ENCODE results near the gene DCUN1D2. TPM values are rescaled to one million over a fixed set of nuclear protein-coding genes. Genes with fewer than 3 reads are reported as not detected.
"Not testable (repeated sequence)": the region's sequence is repeated elsewhere in the genome, so short reads cannot be mapped to it uniquely, and the experiment has no call there.

Gene DCUN1D2
- total and polyA plus RNA-seq, 10 of the 15 experiments (the other 5 are each of a cell fraction or from before 2014, with no cell fraction given) = 2.5 to 23.6 (median 9.3) TPM

DNA sequence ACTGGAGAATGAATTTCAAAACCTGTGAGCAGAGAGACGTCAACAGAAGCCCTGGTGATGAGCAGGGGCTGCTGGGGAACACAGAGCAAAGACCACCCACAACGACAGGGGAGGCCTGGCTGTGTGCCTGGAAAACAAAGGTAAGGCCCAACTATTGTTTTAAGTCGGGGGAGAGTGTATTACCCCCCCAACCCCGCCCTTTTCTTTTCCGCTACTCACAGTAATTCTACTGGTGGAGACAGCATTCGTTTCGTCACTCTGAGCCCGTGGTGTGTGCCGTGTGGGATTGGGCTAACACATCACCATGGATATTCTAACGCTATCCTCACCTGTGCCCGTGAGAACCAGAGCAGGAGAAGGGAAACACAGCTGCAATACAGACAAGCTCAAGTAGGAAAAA is 18.7 kb downstream of the DCUN1D2 start:
- ChIA-PET POLR2A (no interaction called here), CTCF (no interaction called here), SMC1A (ENCODE audit: uncharacterized antibody, unreplicated experiment) (no interaction called here), RAD21 (ENCODE audit: unreplicated experiment) (no interaction called here)
- in situ Hi-C loops (cut with MboI) (no loop called here), intact Hi-C loops (cut with micrococcal nuclease; ENCODE audit: unreplicated experiment) (no loop called here)
- H3K9ac ChIP-seq (ENCODE audit: control insufficient read depth, insufficient read depth, low read length) = no peak overlapping the region
- ATAC-seq = no peak
- no peak overlapping the region for H3K27ac ChIP-seq (ENCODE audit: control insufficient read depth, insufficient read depth)
- no peaks in the 10 kb centered on the region for H3K4me1 ChIP-seq (ENCODE audit: control insufficient read depth, insufficient read depth, low read length)
- DNase-seq (ENCODE audit: low read depth, low spot score) = no peak
- H3K36me3 ChIP-seq (ENCODE audit: control insufficient read depth in 2 of 2, insufficient read depth in 2 of 2, low read length in 1 of 2) = peaks cover 8 to 16% of the 10 kb centered on the region in 2 experiments
- no peak overlapping the region for H2AFZ ChIP-seq (ENCODE audit: control insufficient read depth, low read depth, low read length)
- H3K4me2 ChIP-seq (ENCODE audit: control insufficient read depth, insufficient read depth) = no peak overlapping the region
- no peaks in the 10 kb centered on the region for H4K20me1 ChIP-seq (ENCODE audit: control insufficient read depth, insufficient read depth)
- WGBS (ENCODE audit: insufficient coverage, insufficient replicate concordance, low lambda C conversion rate, missing lambda C conversion rate) = 96% methylated on average over 11 of the region's 11 CpGs
- no peaks in the 10 kb centered on the region for H3K9me3 ChIP-seq (replicated peaks; ENCODE audit: control insufficient read depth, insufficient read depth, low read length)
- no peaks in the 10 kb centered on the region for H3K79me2 ChIP-seq (ENCODE audit: control insufficient read depth, insufficient read depth, low read length)
- H3K27me3 ChIP-seq (replicated peaks in 1 of 2; ENCODE audit: control insufficient read depth in 2 of 2, insufficient read depth in 2 of 2, low read length in 1 of 2) = no peaks in the 10 kb centered on the region
- FAIRE-seq = no peak
- BruUV-seq (replicated peaks) = no TSS peak
- H3K4me3 ChIP-seq = no peak overlapping the region
- TF ChIP-seq RFX5 (IDR thresholded peaks at IDR 0.05; ENCODE audit: low read depth, low read length) (no peak), POU2F2 (IDR thresholded peaks at IDR 0.05; ENCODE audit: borderline replicate concordance, low read depth, low read length) (no peak), RCOR1 (conservative IDR thresholded peaks at IDR 0.05; ENCODE audit: low read depth, low read length) (no peak), CREB1 (IDR thresholded peaks at IDR 0.05; ENCODE audit: low read depth) (no peak), RAD21 (IDR thresholded peaks at IDR 0.05; ENCODE audit: insufficient read depth, low read depth, low read length) (no peak), NR2F1 (conservative IDR thresholded peaks at IDR 0.05) (no peak), ATF7 (IDR thresholded peaks at IDR 0.05; ENCODE audit: low read depth) (no peak)

DNA sequence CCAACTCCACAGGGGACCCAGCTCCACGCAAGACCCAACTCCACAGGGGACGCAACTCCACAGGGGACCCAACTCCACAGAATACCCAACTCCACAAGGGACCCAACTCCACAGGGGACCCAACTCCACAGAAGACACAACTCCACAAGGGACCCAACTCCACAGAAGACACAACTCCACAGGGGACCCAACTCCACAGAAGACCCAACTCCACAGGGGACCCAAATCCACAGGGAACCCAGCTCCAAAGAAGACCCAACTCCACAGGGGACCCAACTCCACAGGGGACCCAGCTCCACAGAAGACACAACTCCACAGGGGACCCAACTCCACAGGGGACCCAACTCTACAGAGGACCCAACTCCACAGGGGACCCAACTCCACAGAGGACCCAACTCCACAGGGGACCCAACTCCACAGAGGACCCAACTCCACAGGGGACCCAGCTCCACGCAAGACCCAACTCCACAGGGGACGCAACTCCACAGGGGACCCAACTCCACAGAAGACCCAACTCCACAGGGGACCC is 19.8 kb downstream of the DCUN1D2 start:
- SMC1A ChIA-PET (ENCODE audit: uncharacterized antibody, unreplicated experiment); POLR2A ChIA-PET; H3K9ac ChIP-seq (ENCODE audit: control insufficient read depth, insufficient read depth, low read length); intact Hi-C loops (cut with micrococcal nuclease; ENCODE audit: unreplicated experiment); RAD21 ChIA-PET (ENCODE audit: unreplicated experiment); H3K4me1 ChIP-seq (ENCODE audit: control insufficient read depth, insufficient read depth, low read length); H3K27me3 ChIP-seq (replicated peaks in 1 of 2; ENCODE audit: control insufficient read depth in 2 of 2, insufficient read depth in 2 of 2, low read length in 1 of 2); H3K9me3 ChIP-seq (replicated peaks; ENCODE audit: control insufficient read depth, insufficient read depth, low read length); ATAC-seq; H3K4me2 ChIP-seq (ENCODE audit: control insufficient read depth, insufficient read depth); FAIRE-seq; BruUV-seq (replicated peaks); CTCF ChIA-PET; DNase-seq (ENCODE audit: low read depth, low spot score); in situ Hi-C loops (cut with MboI); H3K4me3 ChIP-seq; H4K20me1 ChIP-seq (ENCODE audit: control insufficient read depth, insufficient read depth); H3K79me2 ChIP-seq (ENCODE audit: control insufficient read depth, insufficient read depth, low read length); H3K27ac ChIP-seq (ENCODE audit: control insufficient read depth, insufficient read depth); H2AFZ ChIP-seq (ENCODE audit: control insufficient read depth, low read depth, low read length): not testable (repeated sequence)
- H3K36me3 ChIP-seq (ENCODE audit: control insufficient read depth in 2 of 2, insufficient read depth in 2 of 2, low read length in 1 of 2) = peaks cover 6 to 13% of the 10 kb centered on the region in 2 experiments
- 95% methylated on average over 2 of the region's 4 CpGs for WGBS (ENCODE audit: insufficient coverage, insufficient replicate concordance, low lambda C conversion rate, missing lambda C conversion rate)
